Hepatocyte (in vitro differentiated cells): ENCODE results near the gene TET2.

Experiments used
- CTCF ChIP-seq: fragments of 200-600 bp; sonication (generic); IDR thresholded peaks from 2 replicates; pipeline ENCODE4 v1.5.1; 2016; ENCODE audit warnings: antibody characterized with exemption, mild to moderate bottlenecking; ENCODE audit not compliant: poor library complexity
- EZH2 ChIP-seq: fragments of 200-600 bp; sonication (generic); IDR thresholded peaks from 2 replicates; pipeline ENCODE4 v1.6.1; 2016; ENCODE audit warnings: antibody characterized with exemption, mild to moderate bottlenecking, borderline replicate concordance
- EZH2phosphoT487 ChIP-seq: fragments of 200-600 bp; sonication (generic); IDR thresholded peaks from one replicate; pipeline ENCODE4 v1.6.1; 2018; ENCODE audit warnings: antibody characterized with exemption, mild to moderate bottlenecking, low read depth, moderate library complexity; ENCODE audit not compliant: unreplicated experiment, severe bottlenecking

DNA sequence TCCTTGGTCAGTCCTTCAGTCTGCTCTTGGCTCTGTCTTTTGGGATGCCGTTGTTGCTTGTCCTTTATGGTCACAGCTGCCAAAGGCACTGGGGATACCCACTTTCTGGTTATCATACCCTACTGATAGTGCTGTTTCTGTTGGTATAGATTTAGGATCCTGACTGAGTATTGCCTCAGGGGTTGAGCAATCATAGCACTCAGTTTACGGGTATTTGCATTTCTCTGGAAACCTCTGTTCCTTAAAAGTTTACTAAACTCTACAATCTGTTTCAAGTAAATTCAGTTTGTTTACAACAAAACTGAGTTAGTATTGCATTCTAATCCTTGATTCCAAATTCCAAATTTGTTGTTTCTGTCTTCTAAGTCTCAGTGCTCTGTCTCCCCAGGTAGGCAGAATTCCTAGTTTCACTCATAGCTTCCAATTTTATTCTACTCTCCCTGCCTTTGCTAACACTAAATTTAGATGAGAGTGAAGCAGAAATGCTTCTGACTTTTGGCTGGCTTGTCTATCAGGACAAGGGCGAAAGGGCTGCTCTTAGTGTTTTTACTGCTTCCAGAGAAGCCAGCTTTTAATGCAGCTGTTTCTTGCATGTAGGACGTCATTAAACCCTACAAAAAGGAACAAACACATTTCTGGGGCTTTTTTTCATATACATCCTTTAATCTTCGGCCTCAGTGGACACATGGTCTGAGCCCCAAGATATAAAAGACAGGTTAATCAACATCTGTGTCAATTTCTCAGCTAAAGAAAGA is 17.2 kb upstream of the TET2 start:
- no peak for TF ChIP-seq EZH2
- TF ChIP-seq CTCF = no peak
- TF ChIP-seq EZH2phosphoT487 = no peak
